ENCODE data around the gene CORO1A.
"Not testable (repeated sequence)": the region's sequence is repeated elsewhere in the genome, so short reads cannot be mapped to it uniquely, and the experiment has no call there.

CORO1A gene

GRCh38 chr16:30206252-30206651 lies 22.9 kb downstream of the CORO1A start:
- DNase-seq = not testable (repeated sequence)

GRCh38 chr16:30207063-30207704 lies 23.8 kb downstream of the CORO1A start:
- DNase-seq = not testable (repeated sequence)

- DNase-seq = not testable (repeated sequence)
These were observed 25.6 kb downstream of the CORO1A start for GRCh38 chr16:30209032-30209431.

- DNase-seq = not testable (repeated sequence)
These were observed 28.0 kb downstream of the CORO1A start for GRCh38 chr16:30211414-30211813.

- not testable (repeated sequence) for DNase-seq
These were observed 33.7 kb downstream of the CORO1A start for GRCh38 chr16:30217082-30217481.

Measured in NCI-H1436 treated with DMSO at 0.1 percent for 48 hours (cell line).